Activated gamma-delta T cell treated with anti-CD3 and anti-CD28 coated beads, Interleukin-2, amount 50 U/mL, for 16 hours (primary cell): ENCODE measurements around the gene RNPS1.

ENCODE experiments used
- DNase-seq: peaks from one replicate; pipeline ENCODE4 v3.0.0-alpha.2; 2020; ENCODE audit warnings: low read depth

RNPS1 gene

GRCh38 chr16:2267913-2268666 is at the start of gene RNPS1:
RNPS1 (minus strand) TSS chr16:2268126; CDS start chr16:2264643, 3,483 bp downstream.
- DNase-seq = peak; percentile 92

- no peak for DNase-seq
Measured at GRCh38 chr16:2317231-2318020, 49.5 kb upstream of the RNPS1 start.

- no peak for DNase-seq
Measured at GRCh38 chr16:2308089-2308962, 40.4 kb upstream of the RNPS1 start.

- no peak for DNase-seq
Measured at GRCh38 chr16:2299915-2300192, 31.9 kb upstream of the RNPS1 start.

- no peak for DNase-seq
Measured at GRCh38 chr16:2299121-2299914, 31.4 kb upstream of the RNPS1 start.

GRCh38 chr16:2298621-2299020 is 30.7 kb upstream of the RNPS1 start:
- no peak for DNase-seq

- no peak for DNase-seq
Measured at GRCh38 chr16:2297506-2297860, 29.6 kb upstream of the RNPS1 start.

- DNase-seq = no peak
Measured at GRCh38 chr16:2296661-2297505, 29.0 kb upstream of the RNPS1 start.

- no peak for DNase-seq
Measured at GRCh38 chr16:2295056-2295798, 27.3 kb upstream of the RNPS1 start.

- DNase-seq = no peak
Measured at GRCh38 chr16:2292221-2292620, 24.3 kb upstream of the RNPS1 start.

- DNase-seq = no peak
Measured at GRCh38 chr16:2289282-2289681, 21.4 kb upstream of the RNPS1 start.

- no peak for DNase-seq
Measured at GRCh38 chr16:2288726-2289125, 20.8 kb upstream of the RNPS1 start.

- DNase-seq = no peak
Measured at GRCh38 chr16:2287916-2288547, 20.1 kb upstream of the RNPS1 start.

GRCh38 chr16:2286550-2286949 is 18.6 kb upstream of the RNPS1 start:
- DNase-seq = no peak

GRCh38 chr16:2285731-2286191 is 17.8 kb upstream of the RNPS1 start:
- no peak for DNase-seq

GRCh38 chr16:2284797-2285576 is 17.1 kb upstream of the RNPS1 start:
- no peak for DNase-seq

- DNase-seq = no peak
Measured at GRCh38 chr16:2284001-2284770, 16.3 kb upstream of the RNPS1 start.
